GM21423 (cell line): Measurements from ENCODE around the gene SNX3.

Experiments used
- ATAC-seq: cut with Tn5 transposase; IDR thresholded peaks from one replicate; pipeline ENCODE4 v1.9.1; 2021; ENCODE audit warnings: mild to moderate bottlenecking, moderate library complexity; ENCODE audit not compliant: unreplicated experiment

SNX3 gene

DNA sequence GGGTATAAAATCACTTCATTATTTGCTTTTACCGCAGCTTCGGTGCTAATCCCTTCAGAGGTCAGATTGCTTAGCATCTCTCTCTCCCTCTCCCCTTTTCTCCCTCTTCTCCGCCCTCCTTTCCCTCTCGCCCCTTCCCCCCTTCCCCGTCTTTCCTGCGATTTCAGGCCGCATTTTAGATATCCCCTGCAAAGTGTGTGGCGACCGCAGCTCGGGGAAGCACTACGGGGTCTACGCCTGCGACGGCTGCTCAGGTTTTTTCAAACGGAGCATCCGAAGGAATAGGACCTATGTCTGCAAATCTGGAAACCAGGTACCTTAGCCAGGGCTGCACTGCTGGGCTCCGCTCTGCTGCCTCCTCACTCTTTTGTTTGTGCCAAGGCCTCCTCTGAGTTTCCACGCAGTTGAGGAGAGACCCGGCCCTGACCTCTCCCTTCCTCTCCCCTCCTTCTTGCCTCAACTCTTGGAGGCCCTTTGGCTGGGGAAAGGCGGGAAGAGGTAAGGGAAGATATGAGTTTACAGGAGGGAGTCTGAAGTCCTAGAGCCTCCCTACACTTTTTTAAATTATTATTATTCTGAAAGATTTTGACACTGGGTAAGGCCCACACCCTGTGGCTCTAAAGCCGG is 89.4 kb downstream of the SNX3 start:
- no peak for ATAC-seq

DNA sequence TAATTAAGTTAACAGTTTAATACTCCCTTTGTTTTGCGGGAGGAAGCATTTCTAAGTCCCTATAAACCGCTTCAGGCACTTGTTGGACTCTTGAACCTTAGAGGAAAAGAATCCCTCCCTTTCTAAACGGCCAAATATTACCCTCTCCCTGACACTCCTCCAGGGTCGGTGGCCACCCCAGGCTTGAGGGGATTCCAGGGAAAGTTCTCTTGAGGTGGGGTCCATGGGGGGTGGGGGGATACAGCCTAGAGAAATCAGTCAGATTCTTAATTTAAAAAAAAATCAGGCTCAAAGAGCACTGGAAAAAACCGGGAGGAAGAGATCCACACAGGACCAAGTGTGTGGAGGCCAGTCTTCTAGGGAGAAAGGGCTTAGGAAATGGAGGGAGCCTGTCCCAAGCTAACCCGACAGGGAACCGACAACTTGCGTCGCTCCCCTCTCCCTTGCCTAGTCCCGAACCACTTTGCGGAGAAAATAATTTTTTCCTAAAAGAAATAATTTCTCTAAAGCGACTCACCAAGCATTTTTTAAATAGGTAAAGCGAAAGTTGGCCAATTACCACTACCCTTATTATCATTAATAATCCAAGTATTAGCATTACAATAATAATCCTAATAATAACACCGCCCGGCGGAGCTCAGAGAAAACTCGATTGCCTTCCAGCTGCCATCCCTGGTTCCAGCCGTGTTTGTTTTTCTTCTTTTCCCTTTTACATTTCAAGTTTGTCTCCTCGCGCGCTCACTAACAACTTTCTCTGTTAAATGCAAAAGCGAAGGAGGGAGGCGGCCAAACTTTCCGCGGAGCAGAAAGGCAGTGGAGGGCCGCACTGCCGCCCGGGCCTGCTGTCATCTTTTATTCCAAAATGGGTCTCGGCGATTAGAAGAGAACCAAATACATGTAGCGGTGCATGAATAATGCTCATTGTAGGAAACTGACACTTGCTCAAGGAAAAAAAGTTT is 90.2 kb downstream of the SNX3 start:
- ATAC-seq, result no peak

DNA sequence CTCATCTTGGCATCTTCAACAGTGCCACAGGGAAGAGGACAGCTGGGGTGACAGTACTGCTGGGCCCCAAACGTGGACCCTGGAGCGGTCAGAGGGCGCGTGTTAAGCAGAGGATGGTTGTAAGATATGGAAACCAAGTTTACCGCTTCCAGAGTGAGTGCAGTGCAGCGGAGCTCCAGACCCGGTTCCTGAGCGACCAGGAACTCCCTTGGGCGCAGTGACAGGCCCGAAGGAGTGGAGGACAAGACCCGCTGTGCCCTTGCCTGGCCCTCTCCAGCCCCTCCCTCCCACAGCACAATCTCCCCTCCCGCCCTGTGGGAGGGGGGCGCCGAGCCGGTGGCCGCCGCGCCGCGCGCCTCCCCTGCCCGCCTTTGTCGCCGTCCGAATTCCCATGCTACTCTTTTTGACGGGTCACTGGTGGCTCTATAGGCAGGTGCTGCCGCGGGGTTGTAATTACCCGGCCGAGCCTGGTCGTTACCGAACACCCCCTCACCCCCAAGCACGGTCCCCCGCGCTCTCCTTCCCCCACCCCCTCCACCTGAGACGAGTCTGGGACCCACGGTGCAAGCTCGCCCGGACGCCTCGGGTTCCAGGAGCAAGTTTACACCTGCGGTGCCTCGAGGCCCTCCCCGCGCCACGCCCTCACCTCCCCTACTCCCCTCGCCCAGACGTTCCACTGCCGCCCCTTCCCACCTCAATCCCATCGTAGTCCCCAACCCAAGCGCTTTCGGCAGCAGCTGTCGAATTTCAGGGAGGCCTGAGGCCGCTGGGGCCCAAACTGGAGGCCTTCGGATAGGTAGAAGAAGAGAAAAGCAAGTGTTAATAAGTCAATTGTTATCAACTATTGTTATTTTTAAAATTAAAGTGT is 91.1 kb downstream of the SNX3 start:
- ATAC-seq, result no peak

DNA sequence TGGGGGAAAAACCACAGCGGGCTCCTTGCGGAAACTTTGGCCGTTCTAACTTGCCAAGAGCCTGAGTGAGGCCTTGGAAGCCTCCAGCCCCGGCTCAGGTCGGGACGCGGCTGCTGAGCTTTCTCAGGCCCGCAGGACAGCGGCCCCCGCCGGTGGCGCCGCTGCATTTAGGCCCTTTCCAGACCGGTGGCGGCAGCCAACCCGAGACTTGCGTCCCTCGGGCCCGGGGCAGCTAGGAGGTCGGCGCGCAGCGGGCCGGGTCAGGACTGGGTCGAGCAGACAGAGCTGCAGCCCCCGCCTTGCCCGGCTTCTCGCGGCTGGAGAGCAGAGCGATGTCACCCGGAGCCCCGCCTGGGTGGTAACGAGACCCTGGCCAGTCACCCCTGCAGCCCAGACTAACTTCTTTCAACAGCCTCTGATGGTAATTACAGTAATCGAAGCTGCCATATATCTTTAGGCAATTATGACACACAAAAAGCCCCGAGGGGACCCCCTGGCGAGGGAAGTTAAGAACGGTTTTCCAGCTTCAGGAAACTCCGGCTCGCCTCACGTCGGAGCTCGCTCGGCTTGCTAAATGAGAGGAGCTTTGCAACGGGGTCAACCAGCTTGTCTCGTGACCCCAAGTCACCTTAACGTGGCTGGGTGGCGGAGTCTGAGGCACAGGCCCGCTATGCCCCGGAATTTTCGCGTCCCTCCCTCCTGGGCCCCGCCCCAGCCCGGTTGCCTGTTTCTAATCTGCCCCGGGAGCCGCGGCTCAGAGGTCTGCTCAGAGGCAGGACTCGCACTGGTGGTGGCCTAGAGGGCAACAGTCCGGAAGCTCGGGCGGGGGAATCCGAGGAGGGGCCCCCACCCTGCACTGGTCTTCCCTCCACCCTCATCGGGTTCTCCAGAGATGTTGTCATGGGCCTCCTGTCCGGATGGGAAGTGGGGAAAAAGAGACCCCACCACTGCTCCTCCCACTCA is 92.1 kb downstream of the SNX3 start:
- no peak for ATAC-seq

DNA sequence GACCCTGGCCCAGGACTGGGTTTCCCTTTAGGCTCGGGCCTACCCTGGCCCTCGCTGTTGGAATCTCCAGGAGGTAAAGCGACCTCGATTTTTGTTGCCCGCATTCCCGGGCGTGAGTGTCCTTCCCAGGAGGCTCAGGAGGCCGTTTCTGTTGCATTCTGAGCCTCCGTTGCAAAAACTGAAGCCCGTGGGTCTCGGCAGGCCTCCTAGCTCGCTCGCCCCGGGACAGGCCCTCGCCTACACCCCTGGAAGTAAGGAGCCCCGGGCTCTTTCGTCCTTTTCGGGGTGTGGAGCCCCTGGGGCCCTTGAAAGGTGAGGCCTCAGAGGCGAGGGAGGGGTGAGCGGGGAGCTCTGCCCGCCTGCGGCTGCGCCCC is 92.8 kb downstream of the SNX3 start:
- no peak for ATAC-seq

DNA sequence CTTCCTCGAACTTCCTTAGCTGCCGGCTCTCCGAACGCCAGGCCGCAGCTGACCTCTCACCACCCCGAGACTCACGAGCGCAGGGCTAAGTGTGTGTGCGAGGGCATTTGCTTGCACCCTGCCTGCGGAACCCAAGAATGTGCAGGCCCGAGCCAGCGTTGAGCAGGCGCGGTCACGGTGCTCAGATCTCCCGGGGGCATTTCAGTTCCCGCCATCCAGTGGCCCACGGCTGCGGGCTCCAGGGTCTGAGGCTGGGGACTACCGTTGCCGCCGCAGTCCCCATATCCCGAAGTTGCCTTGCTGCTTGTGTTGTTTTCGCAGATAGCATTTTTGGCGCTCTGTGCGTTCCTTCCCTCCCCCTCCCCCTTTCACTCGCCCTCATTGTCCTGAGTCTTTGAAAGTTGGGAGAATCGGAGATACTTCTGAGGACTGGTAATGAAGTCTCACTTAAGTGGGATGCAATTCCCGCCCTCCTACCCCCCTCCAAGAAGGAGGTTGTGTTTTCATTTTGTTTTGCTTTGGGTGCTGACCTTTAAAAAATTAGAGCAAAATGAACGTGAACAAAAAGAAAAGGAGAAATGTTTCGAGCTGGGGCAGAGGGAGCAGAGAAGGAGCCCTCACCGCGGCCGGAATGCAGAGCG is 93.3 kb downstream of the SNX3 start:
- ATAC-seq, result no peak

DNA sequence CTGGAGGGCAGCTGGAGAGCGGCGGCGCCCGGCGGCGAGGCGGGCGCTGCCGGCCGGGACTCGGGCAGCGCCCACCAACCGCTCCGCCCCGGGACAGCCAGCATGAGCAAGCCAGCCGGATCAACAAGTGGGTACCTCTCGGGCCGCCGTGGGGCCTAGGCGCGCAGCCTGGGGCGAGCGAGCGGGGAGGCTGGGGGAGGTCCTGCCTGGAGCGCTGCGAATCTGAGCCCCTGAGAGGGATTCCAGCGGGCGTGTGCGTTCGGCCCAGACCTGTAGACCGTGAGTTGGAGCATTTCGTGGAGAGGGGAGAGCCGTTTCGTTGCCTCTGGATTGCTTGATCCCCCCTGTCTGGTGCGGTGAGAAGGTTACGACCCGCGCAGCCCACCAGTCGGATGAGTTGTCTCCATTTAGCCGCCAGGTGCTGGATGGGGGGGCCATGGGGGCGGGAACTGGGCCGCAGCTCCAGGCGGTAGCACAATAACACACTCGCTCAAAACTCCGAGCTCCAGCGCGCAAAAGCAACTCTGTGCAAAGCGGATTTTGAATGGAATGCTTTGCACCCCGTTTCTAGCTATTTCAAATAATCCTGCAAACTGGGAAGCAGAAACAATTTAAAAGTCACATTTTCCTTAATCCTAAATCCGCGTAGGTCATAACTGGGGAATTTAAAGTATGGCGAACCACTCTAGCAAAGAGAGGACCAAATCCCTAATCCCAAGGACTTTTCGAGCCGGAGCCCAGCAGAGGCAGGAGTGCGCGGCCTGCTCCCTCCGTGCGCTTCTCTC is 94.0 kb downstream of the SNX3 start:
- no peak for ATAC-seq

DNA sequence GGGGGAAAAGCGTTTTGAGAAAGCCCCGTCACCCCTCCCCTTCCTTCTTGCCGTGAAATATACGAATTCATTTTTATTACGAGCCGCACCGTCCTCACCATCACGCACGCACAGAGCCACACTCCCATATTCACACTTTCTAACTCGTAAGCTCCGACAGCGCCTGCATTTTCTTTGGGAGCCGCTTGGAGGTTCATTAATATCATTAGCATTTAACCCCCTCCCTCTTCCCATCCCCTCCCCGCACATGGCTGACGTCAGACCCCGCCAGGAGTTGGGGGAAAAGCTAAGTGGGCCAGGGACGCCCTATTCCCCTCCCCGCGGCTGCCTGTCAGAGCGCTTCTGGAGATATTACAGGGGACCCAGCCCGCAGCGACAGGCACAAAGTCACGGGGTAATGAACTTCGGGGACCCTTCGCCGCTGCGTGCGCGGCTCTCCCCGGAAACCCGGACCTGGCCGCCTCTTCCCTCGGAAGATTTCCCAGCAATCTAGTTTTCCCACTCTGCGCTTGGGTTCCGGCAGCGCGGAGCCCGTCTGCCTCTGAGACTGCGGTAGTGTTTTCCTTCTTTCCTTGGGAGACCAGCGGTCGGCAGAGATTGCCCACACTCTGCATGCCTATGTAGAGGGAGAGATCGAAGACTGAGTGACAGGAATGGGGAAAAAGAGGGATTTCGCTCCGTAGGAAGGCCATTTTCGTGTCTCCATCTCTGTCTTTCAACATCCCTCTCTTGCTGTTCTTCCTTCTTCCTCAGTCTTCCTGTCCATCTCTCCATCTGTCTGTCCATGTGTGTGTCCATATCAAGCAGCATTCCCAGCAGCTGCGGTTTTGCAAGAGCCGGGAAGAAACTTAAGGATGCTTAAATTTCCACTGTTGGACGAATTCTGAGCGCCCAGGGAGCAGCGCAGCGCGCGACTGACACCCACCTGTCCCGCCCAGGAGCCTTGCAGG is 94.9 kb downstream of the SNX3 start, which contains the start of gene NR2E1:
Gene NR2E1, plus strand, starts transcription at position 309 of the 950 bp plus-strand sequence. CDS start 744 bp downstream, outside the sequence.
- no peak for ATAC-seq

DNA sequence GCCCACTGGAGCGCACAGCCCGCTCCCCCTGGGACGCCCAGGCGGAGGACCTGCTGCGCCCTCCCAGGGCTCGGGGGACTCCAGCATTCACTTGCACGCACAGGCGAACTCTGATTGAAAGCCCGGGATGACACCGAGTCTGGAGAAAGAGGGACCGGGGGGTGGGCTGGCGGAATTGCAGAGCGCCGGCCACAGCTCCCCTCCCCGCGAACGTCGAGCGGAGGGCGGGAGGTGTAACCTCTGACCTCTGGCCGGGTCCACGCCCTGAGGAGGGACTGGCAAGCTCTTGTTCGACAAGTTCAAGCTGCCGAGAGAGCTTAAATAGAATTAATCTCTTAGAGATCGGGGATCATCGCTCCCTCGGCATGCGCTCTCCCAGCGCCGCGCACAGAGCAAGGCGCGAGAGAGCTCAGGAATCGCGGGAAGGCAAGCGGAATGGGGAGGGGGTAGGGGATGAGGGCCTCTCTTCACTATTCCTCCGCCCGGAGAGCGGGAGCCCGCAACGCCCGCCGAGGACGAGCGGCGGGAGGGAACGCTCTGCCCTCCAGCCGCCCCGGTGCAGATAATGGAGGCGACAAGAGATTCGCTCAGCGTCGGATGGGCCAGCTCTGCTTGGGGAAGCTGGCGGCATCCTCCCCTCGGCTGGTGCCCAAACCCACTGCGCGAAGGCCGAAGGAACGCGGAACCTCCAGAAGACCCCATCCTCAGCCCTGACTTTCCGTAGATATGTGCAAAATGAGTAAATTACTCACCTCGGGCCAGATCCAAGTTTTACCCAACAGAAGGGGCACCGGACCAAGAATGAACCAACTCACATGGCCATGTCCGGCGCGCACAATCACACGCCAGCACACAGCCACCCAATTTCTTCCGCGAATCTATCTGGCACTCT is 95.8 kb downstream of the SNX3 start:
- no peak for ATAC-seq

DNA sequence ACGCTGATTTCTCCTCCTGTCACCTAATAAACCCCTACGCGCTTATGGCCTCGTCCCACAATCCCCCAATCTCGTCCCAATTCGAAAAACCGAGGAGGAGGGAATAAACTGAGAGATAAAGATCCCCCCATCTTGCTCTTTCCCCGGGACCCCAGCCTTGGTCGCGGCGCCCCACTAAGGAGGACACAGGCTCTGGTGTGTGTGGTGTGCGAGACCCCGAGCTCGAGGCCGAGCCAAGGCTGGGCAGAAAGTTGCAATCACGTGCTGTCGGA is 96.4 kb downstream of the SNX3 start:
- ATAC-seq, result no peak

DNA sequence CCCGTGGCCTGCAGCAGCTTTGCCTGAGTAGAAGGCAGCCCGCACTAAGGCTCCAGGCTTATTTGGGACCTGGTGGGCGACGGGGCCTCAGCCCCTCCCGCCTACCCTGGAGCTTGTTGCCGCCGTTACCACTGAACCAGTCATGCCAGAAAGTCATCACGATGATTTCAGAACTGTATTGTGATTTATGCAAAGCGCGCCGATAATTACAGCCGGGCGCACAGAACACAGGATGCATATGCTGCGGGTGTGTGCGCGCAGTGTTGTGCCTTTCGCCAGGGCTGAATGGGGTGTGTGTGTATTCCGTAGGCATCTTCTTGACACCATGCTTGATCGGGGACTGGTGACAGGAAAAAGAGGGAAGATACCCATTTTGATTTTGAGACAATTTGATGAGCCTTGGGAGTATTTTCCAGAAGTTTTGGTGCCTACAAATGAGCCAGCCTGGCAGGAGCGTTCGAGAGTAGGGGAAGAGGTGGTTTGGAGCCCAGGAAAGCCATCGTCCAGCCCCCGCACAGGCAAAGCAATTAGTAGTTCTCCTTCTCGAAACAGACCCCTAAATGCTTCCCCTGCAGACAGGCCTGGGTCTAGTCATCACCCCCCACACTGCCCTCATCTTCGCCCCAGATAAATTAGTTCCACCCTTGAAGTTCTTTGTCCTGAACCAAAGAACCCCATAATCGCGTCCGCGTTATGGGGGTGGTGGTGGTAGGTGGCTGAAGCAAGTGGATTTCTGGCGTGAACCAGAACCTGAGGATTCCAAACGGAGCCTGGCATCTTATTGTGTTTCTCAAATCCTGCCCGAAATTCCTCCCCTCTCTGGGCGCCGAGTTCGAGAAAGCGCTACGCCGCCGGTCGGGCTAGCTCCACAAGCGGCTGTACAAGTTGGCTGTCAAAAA is 96.9 kb downstream of the SNX3 start:
- ATAC-seq, result no peak

DNA sequence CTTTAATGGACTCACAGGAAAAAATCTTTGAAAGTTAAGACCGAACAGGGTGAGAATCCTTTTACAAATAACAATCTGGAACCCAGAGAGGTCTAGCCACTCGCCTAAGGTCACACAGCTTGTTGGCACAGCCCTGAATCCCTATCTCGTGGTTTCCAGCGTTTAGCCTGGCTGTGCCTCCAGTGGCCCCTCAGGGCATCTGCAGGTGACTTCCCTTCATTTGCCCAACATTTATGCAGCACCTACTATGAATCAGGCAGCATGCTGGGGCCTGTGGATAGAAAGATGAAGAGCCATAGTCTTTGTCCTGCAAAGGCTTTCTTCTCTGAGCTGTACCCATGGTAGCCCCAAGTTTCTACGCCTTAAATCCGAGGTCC is 97.6 kb downstream of the SNX3 start:
- no peak for ATAC-seq

DNA sequence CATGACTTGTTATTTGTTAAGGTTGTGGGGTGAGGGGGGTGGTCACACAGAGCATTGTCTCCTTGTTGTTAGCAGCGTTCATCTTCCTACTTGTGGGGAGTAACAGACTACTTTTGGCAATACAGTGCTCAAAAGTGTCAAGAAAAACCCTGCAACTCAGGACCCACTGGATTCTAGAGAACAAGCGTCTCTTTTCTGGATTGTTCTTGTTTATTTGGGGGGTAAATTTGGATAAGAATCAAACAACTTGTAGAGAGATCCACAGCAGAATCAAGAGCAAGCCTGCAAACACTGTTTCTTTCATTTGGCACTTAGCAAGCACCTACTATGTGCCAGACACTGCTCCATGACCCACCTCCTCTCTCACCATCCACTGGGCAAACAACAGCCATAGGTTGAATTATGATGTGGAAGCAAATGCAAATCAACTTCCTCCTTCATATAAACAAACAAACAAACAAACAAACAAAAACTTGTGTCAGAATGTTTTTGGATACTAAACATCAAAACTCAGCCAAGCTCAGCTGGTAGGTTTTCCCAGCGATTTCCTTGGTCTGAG is 99.0 kb downstream of the SNX3 start:
- no peak for ATAC-seq
